ENCODE data around the gene PFDN2.

PFDN2 gene

DNA sequence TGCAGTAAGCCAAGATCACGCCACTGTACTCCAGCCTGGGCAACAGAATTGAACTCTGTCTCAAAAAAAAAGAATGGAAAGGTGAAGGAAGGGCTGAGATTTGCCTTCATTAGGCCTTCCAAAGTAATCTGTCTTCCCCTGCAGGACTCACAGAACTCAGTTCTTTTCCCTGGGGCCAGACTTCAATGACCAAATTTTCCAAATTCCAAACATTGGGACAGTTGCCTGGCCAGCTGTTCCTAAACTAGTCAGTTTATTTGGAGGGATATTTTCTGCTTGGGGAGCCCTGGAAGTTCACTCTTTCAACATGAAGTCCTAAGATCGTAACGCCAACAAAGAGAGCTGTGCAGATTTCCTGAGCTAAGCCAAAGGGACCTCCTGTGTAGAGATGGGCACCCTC is 20.0 kb upstream of the PFDN2 start:
- Histone ChIP-seq H3K79me2 (ENCODE audit: insufficient read depth, low read depth) (peaks cover 25% of the 10 kb centered on the region), H3K36me3 (ENCODE audit: insufficient read depth) (no peaks in the 10 kb centered on the region), H3K4me3 (IDR thresholded peaks at IDR 0.05; ENCODE audit: insufficient read depth, low read depth, low read length) (no peak overlapping the region), H2AFZ (ENCODE audit: low read depth) (no peak overlapping the region), H3K4me1 (ENCODE audit: low read depth, poor library complexity, severe bottlenecking) (peaks cover 16% of the 10 kb centered on the region), H3K4me2 (no peak overlapping the region), H3K27me3 (ENCODE audit: insufficient read depth, low read depth) (no peaks in the 10 kb centered on the region), H3K27ac (no peak overlapping the region), H3K9ac (no peak overlapping the region), H4K20me1 (ENCODE audit: insufficient read depth) (no peaks in the 10 kb centered on the region)
- TF ChIP-seq, protein P1, sequence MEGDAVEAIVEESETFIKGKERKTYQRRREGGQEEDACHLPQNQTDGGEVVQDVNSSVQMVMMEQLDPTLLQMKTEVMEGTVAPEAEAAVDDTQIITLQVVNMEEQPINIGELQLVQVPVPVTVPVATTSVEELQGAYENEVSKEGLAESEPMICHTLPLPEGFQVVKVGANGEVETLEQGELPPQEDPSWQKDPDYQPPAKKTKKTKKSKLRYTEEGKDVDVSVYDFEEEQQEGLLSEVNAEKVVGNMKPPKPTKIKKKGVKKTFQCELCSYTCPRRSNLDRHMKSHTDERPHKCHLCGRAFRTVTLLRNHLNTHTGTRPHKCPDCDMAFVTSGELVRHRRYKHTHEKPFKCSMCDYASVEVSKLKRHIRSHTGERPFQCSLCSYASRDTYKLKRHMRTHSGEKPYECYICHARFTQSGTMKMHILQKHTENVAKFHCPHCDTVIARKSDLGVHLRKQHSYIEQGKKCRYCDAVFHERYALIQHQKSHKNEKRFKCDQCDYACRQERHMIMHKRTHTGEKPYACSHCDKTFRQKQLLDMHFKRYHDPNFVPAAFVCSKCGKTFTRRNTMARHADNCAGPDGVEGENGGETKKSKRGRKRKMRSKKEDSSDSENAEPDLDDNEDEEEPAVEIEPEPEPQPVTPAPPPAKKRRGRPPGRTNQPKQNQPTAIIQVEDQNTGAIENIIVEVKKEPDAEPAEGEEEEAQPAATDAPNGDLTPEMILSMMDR (conservative IDR thresholded peaks at IDR 0.05; ENCODE audit: low read depth, low read length), result no peak

- Histone ChIP-seq H3K9ac (peak overlapping the region; percentile 90), H3K27ac (peak overlapping the region; percentile 79), H3K4me2 (peak overlapping the region; percentile 97), H3K4me1 (ENCODE audit: low read depth, poor library complexity, severe bottlenecking) (peaks cover 38% of the 10 kb centered on the region), H3K4me3 (IDR thresholded peaks at IDR 0.05; ENCODE audit: insufficient read depth, low read depth, low read length) (peak overlapping the region; percentile 100), H3K27me3 (ENCODE audit: insufficient read depth, low read depth) (no peaks in the 10 kb centered on the region), H3K36me3 (ENCODE audit: insufficient read depth) (no peaks in the 10 kb centered on the region; the same call in 1 of the 2 replicates), H4K20me1 (ENCODE audit: insufficient read depth) (no peaks in the 10 kb centered on the region), H2AFZ (ENCODE audit: low read depth) (peak overlapping the region; percentile 86), H3K79me2 (ENCODE audit: insufficient read depth, low read depth) (peaks cover 43% of the 10 kb centered on the region)
- TF ChIP-seq, protein P1 (conservative IDR thresholded peaks at IDR 0.05; ENCODE audit: low read depth, low read length), result no peak; the same call in 1 of the 2 replicates
Observed at GRCh38 chr1:161133220-161133740, 15.4 kb upstream of the PFDN2 start.

DNA sequence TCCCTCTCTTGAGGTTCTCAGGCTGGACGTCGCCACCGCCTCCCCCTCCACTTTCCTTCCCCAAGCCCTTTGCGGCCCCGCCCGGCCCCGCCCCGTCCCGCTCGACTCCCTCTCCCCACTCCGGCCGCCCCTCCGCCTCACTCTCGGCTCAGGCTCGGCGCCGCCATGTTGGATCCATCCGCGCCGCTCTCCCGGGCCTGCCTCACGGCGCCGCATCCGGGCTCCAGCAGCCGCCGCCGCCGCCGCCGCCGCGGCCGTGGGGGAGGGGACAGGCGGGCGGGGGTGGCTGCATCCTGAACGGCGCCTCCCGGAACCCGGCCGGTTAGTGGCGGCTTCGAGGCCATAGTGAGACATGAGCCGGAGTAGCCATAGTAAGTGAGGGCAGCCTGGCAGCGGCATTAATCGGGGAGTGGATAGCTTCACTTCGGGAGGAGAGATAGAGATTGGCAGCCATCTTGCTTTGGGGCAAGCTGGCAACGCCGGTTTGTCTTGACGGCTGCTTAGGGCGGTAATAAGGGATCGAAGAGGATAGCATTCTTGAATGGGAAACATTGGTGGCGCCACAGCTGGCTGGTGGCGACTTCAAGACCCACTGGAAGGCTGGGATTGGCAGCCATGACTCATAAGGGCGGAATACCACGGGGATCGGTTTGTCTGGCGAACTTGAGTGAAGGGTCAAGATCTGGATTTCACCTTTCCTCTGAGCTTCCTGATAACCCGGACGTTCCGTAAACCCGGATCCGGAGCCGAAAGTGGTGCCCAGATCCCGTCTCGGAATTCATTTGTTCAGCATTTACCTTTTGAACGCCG is 14.8 kb upstream of the PFDN2 start, which contains the start of gene DEDD:
Gene DEDD (minus strand): TSS at position 258 of the 810 bp plus-strand sequence. CDS start 8,205 bp downstream, outside the sequence.
- peaks cover 43% of the 10 kb centered on the region for H3K79me2 ChIP-seq (ENCODE audit: insufficient read depth, low read depth)
- peak within 1 kb of the TSS; percentile 90 for H3K9ac ChIP-seq
- H3K36me3 ChIP-seq (ENCODE audit: insufficient read depth), result peaks cover 2% of the 10 kb centered on the region; the same call in 1 of the 2 replicates
- H3K4me3 ChIP-seq (IDR thresholded peaks at IDR 0.05; ENCODE audit: insufficient read depth, low read depth, low read length), result peak within 1 kb of the TSS; percentile 100
- peak within 1 kb of the TSS; percentile 79 for H3K27ac ChIP-seq
- H3K27me3 ChIP-seq (ENCODE audit: insufficient read depth, low read depth), result no peaks in the 10 kb centered on the region
- peaks cover 43% of the 10 kb centered on the region for H3K4me1 ChIP-seq (ENCODE audit: low read depth, poor library complexity, severe bottlenecking)
- TF ChIP-seq, protein P1 (conservative IDR thresholded peaks at IDR 0.05; ENCODE audit: low read depth, low read length), result no peak; the same call in 1 of the 2 replicates
- H2AFZ ChIP-seq (ENCODE audit: low read depth), result peak within 1 kb of the TSS; percentile 86
- H3K4me2 ChIP-seq, result peak within 1 kb of the TSS; percentile 97
- H4K20me1 ChIP-seq (ENCODE audit: insufficient read depth), result no peaks in the 10 kb centered on the region

DNA sequence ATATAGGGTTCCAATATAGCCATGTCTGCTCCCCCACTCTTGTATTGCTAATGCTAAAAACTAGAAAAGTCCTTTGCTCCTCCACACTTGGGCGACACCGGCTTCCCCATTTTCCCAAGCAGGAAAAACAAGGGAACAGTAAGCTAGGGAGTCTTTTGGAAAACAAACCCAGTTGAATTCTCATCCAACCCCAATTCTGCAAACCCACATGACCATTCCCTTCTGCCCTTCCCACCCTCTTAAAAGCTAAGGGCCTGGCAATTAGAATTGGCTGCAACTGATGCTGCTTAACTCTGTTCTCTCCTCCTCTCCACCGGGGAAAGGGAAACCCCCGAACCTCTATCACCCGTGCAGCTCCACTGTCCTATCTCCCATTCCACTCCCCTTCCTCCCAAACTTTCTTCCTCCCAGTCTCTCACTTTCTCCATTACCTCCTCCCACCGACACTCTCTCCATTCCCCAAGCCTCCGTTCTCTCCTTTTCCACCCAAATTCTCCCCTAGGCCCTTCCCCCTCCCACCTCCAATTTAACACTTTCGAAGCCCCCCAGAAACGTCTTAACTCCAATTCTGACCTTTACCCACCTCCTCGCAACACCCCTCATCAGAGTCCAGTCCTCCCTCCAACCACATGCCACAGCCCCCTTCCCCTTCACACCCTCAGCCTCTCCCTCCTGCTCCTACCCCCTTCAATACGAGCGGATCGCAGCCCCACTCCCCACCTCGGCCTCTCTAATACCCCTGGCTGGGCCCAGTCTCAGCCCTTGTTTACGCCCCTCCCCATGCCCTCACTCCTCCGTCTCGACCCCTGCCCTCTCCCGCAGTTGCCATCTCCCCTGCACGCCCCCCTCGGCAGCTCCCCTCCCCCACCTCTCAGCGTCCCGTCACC is 13.9 kb upstream of the PFDN2 start:
- Histone ChIP-seq H3K27ac (peak overlapping the region; percentile 79), H4K20me1 (ENCODE audit: insufficient read depth) (no peaks in the 10 kb centered on the region), H3K4me1 (ENCODE audit: low read depth, poor library complexity, severe bottlenecking) (peaks cover 43% of the 10 kb centered on the region), H3K79me2 (ENCODE audit: insufficient read depth, low read depth) (peaks cover 47% of the 10 kb centered on the region), H3K4me3 (IDR thresholded peaks at IDR 0.05; ENCODE audit: insufficient read depth, low read depth, low read length) (peak overlapping the region; percentile 100), H3K4me2 (peak overlapping the region; percentile 97), H3K9ac (peak overlapping the region; percentile 90), H3K36me3 (ENCODE audit: insufficient read depth) (peaks cover 4% of the 10 kb centered on the region; the same call in 1 of the 2 replicates), H2AFZ (ENCODE audit: low read depth) (peak overlapping the region; percentile 86), H3K27me3 (ENCODE audit: insufficient read depth, low read depth) (no peaks in the 10 kb centered on the region)
- TF ChIP-seq, protein P1 (conservative IDR thresholded peaks at IDR 0.05; ENCODE audit: low read depth, low read length), result no peak

Data from KMS-11 (cell line).